ENCODE results near the gene IFNAR2.

The IFNAR2 gene

DNA sequence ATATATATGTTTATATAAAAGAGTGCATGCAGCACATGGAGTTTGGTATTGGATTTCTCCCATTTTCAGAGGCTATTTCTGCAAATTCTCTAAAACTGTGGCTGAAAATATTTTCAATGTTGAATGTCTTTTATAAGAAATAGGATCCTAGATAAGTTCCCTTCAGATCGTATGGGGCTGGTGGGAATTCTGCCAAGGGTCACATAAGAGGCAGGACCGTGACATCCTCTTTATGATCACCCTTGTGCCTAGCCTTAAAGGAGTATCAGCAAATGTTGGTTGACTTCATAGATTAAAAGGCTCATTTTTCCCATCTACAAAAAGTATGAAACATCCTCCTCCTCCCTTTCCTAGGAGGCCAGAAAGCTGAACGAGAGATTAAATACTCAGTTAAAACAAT, 1.3 kb upstream of the IFNAR2 start:
- Histone ChIP-seq H3K4me3 (ENCODE audit: low read length) (no peak overlapping the region), H3K27me3 (replicated peaks; ENCODE audit: insufficient read depth, low read length) (no peaks in the 10 kb centered on the region), H4K20me1 (ENCODE audit: insufficient read depth, low read length) (no peaks in the 10 kb centered on the region), H3F3A (ENCODE audit: insufficient read depth, low read length) (peaks cover 40% of the 10 kb centered on the region), H3K9me3 (replicated peaks; ENCODE audit: insufficient read depth, low read length) (no peaks in the 10 kb centered on the region), H3K9me2 (replicated peaks; ENCODE audit: insufficient read depth, low read length) (no peaks in the 10 kb centered on the region), H3K4me2 (ENCODE audit: low read depth, low read length) (peak overlapping the region; percentile 93; the same call in 1 of the 2 replicates), H3K9ac (ENCODE audit: low read length) (no peak overlapping the region), H3K36me3 (replicated peaks; ENCODE audit: insufficient read depth, low read length) (no peaks in the 10 kb centered on the region; the same call in 1 of the 2 replicates), H3K4me1 (ENCODE audit: low read length) (peaks cover 35% of the 10 kb centered on the region), H2AFZ (ENCODE audit: low read length) (no peak overlapping the region), H3K27ac (ENCODE audit: low read length) (peak overlapping the region; percentile 67; the same call in 1 of the 2 replicates), H3K79me2 (ENCODE audit: low read length) (peaks cover 37% of the 10 kb centered on the region)
- no peak for DNase-seq
- TF ChIP-seq EZH2 (optimal IDR thresholded peaks at IDR 0.05; ENCODE audit: low read depth, low read length) (no peak), CTCF (IDR thresholded peaks at IDR 0.05; ENCODE audit: low read length) (no peak), EZH2phosphoT487 (IDR thresholded peaks at IDR 0.05; ENCODE audit: low read length) (no peak)

GRCh38 chr21:33229099-33229783, 497 bp upstream of the IFNAR2 start:
- DNase-seq, result peak; percentile 77
- peak overlapping the region; percentile 64 for H3K4me3 ChIP-seq (ENCODE audit: low read length)
- peaks cover under 1% of the 10 kb centered on the region; the same call in 1 of the 2 replicates for H3K36me3 ChIP-seq (replicated peaks; ENCODE audit: insufficient read depth, low read length)
- no peaks in the 10 kb centered on the region for H4K20me1 ChIP-seq (ENCODE audit: insufficient read depth, low read length)
- peak overlapping the region; percentile 46; the same call in 1 of the 2 replicates for H3K9ac ChIP-seq (ENCODE audit: low read length)
- no peaks in the 10 kb centered on the region for H3K27me3 ChIP-seq (replicated peaks; ENCODE audit: insufficient read depth, low read length)
- peak overlapping the region; percentile 93 for H3K4me2 ChIP-seq (ENCODE audit: low read depth, low read length)
- no peaks in the 10 kb centered on the region for H3K9me2 ChIP-seq (replicated peaks; ENCODE audit: insufficient read depth, low read length)
- H3K79me2 ChIP-seq (ENCODE audit: low read length), result peaks cover 45% of the 10 kb centered on the region
- peaks cover 37% of the 10 kb centered on the region for H3K4me1 ChIP-seq (ENCODE audit: low read length)
- H2AFZ ChIP-seq (ENCODE audit: low read length), result peak overlapping the region; percentile 83
- H3F3A ChIP-seq (ENCODE audit: insufficient read depth, low read length), result peaks cover 42% of the 10 kb centered on the region
- H3K9me3 ChIP-seq (replicated peaks; ENCODE audit: insufficient read depth, low read length), result no peaks in the 10 kb centered on the region
- H3K27ac ChIP-seq (ENCODE audit: low read length), result peak overlapping the region; percentile 67; the same call in 1 of the 2 replicates
- TF ChIP-seq CTCF (IDR thresholded peaks at IDR 0.05; ENCODE audit: low read length) (no peak), EZH2 (optimal IDR thresholded peaks at IDR 0.05; ENCODE audit: low read depth, low read length) (no peak), EZH2phosphoT487 (IDR thresholded peaks at IDR 0.05; ENCODE audit: low read length) (no peak)

DNA sequence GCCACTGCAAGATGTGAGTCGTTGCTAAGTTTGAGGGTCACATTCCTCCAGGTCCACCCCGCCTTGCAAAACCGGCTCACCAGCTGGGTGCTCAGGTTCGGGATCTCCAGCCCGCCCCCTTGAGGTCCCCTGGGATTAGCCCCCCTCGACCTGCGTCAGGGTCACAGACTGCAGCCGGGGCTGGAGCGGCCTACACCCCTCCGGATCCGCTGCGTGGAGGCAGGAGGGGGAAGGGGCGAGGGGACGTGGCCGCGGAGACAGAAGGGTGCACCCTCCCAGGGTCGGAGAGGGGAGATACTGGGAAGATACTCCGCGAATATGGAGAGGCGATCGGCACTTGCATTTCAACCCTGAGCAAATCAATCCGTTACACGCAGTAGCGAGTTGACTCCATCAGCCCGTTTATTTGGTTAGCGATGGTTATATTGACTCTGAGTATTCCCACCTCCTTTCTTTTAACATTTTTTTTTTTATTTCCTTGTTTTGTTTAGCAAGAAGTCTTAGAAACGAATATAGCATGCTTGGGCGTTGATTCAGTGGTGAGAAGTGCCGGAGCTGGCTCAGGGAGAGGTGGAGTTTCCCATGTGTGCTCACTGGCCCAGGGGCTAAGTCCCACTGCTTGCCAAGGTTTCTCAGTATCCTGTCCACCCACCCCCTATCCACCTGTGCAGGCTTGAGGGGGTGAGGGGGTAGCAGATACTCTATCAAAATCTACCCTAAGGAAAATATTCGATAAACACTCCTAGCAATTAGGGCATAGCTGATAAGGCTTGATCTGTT, 997 bp downstream of the IFNAR2 start:
- Histone ChIP-seq H2AFZ (ENCODE audit: low read length) (peak overlapping the region; percentile 82), H4K20me1 (ENCODE audit: insufficient read depth, low read length) (no peaks in the 10 kb centered on the region), H3K9ac (ENCODE audit: low read length) (peak overlapping the region; percentile 87), H3K9me3 (replicated peaks; ENCODE audit: insufficient read depth, low read length) (no peaks in the 10 kb centered on the region), H3K4me3 (ENCODE audit: low read length) (peak overlapping the region; percentile 89), H3K27ac (ENCODE audit: low read length) (peak overlapping the region; percentile 65; the same call in 1 of the 2 replicates), H3K4me2 (ENCODE audit: low read depth, low read length) (peak overlapping the region; percentile 94), H3K27me3 (replicated peaks; ENCODE audit: insufficient read depth, low read length) (no peaks in the 10 kb centered on the region), H3F3A (ENCODE audit: insufficient read depth, low read length) (peaks cover 44% of the 10 kb centered on the region), H3K79me2 (ENCODE audit: low read length) (peaks cover 58% of the 10 kb centered on the region), H3K36me3 (replicated peaks; ENCODE audit: insufficient read depth, low read length) (peaks cover 5% of the 10 kb centered on the region; the same call in 1 of the 2 replicates), H3K9me2 (replicated peaks; ENCODE audit: insufficient read depth, low read length) (no peaks in the 10 kb centered on the region), H3K4me1 (ENCODE audit: low read length) (peaks cover 49% of the 10 kb centered on the region)
- DNase-seq, result peak; percentile 66
- TF ChIP-seq CTCF (IDR thresholded peaks at IDR 0.05; ENCODE audit: low read length) (peak; percentile 45), EZH2phosphoT487 (IDR thresholded peaks at IDR 0.05; ENCODE audit: low read length) (no peak)

All from MM.1S (cell line).